Mesothelial cell of epicardium (in vitro differentiated cells): Measurements from ENCODE around the gene AREL1. TPM values are rescaled to one million over a fixed set of nuclear protein-coding genes. Genes with fewer than 3 reads are reported as not detected.

Experiments used
- DNase-seq, 2 experiments: peaks; one replicate each; pipeline ENCODE4 v3.0.0; 2021; ENCODE audit warnings: low spot score in 2 of 2; ENCODE audit not compliant: unreplicated experiment in 2 of 2
- H3K27ac Mint-ChIP-seq: 2 replicates; pipeline ENCODE4 v1.8.0; 2021; ENCODE audit warnings: mixed read lengths
- H3K27me3 Mint-ChIP-seq: 2 replicates; pipeline ENCODE4 v1.8.0; 2021; ENCODE audit warnings: low read depth, mixed read lengths
- H3K36me3 Mint-ChIP-seq: 2 replicates; pipeline ENCODE4 v1.8.0; 2021; ENCODE audit warnings: mixed read lengths
- H3K4me1 Mint-ChIP-seq: 2 replicates; pipeline ENCODE4 v1.8.0; 2021; ENCODE audit warnings: mixed read lengths
- H3K4me3 Mint-ChIP-seq: 2 replicates; pipeline ENCODE4 v1.8.0; 2021; ENCODE audit warnings: mild to moderate bottlenecking, moderate library complexity, mixed read lengths
- H3K9me3 Mint-ChIP-seq: 2 replicates; pipeline ENCODE4 v1.8.0; 2021; ENCODE audit warnings: mixed read lengths
- total RNA-seq: library from RNA; stranded (reverse); gene quantifications from 3 replicates; pipeline ENCODE4 v1.2.1, GENCODE V29; 2021
- TF ChIP-seq, protein P1 (sequence below): fragments of 200-600 bp; sonication (generic); IDR thresholded peaks from one replicate; pipeline ENCODE4 v1.5.0; 2021; ENCODE audit warnings: antibody characterized with exemption; ENCODE audit not compliant: unreplicated experiment

The AREL1 gene
- total RNA-seq, 1 donor from 2014 or later, result 55.5 TPM

DNA sequence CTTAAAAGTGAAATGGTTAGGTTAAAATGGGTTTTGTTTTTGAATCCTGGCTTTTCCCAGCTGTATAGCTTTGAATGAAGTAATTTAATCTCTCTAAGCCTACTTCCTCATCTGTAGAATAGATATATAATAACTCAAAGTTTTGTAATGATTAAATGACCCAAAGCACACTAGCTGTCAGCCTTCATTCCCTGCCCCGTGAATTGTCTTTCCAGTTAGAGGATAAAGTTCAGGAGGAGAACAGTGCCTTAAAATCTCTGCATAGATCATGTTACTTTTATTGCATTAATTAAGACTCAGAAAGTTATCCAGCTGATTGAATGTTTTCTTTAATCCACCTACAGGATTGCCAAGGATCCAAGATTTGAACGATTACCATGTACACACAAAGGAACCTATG lies 19.5 kb upstream of the AREL1 start:
- no peak overlapping the region for H3K27ac Mint-ChIP-seq
- H3K9me3 Mint-ChIP-seq, result peaks cover 3% of the 10 kb centered on the region
- H3K27me3 Mint-ChIP-seq, result no peaks in the 10 kb centered on the region
- no peak overlapping the region for H3K4me3 Mint-ChIP-seq
- TF ChIP-seq, protein P1, sequence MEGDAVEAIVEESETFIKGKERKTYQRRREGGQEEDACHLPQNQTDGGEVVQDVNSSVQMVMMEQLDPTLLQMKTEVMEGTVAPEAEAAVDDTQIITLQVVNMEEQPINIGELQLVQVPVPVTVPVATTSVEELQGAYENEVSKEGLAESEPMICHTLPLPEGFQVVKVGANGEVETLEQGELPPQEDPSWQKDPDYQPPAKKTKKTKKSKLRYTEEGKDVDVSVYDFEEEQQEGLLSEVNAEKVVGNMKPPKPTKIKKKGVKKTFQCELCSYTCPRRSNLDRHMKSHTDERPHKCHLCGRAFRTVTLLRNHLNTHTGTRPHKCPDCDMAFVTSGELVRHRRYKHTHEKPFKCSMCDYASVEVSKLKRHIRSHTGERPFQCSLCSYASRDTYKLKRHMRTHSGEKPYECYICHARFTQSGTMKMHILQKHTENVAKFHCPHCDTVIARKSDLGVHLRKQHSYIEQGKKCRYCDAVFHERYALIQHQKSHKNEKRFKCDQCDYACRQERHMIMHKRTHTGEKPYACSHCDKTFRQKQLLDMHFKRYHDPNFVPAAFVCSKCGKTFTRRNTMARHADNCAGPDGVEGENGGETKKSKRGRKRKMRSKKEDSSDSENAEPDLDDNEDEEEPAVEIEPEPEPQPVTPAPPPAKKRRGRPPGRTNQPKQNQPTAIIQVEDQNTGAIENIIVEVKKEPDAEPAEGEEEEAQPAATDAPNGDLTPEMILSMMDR, result no peak
- H3K36me3 Mint-ChIP-seq, result peaks cover 15% of the 10 kb centered on the region
- DNase-seq, result no peak
- H3K4me1 Mint-ChIP-seq, result no peaks in the 10 kb centered on the region

DNA sequence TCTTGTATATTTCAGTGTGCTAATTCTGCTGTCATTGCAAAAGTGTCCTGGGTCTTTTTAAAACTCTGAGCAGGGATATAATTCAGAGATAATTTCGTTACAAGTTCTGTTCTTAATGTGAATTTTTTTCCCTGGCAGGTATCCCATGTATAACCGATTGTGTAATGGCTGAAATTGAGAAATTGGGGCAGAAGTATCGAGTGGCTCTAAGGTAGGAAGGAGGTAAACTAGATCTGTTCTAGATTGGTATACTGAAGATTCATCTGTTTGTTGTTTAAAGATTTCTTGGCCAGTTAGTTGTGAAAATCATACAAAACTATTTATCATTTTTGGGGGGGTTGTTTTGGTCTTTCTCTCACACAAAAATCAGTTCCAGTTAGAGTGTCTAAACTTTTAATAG lies 10.3 kb upstream of the AREL1 start:
- no peaks in the 10 kb centered on the region for H3K4me1 Mint-ChIP-seq
- H3K36me3 Mint-ChIP-seq, result peaks cover 21% of the 10 kb centered on the region
- no peaks in the 10 kb centered on the region for H3K27me3 Mint-ChIP-seq
- DNase-seq, result no peak
- no peak overlapping the region for H3K4me3 Mint-ChIP-seq
- no peaks in the 10 kb centered on the region for H3K9me3 Mint-ChIP-seq
- TF ChIP-seq, protein P1, result no peak
- no peak overlapping the region for H3K27ac Mint-ChIP-seq

DNA sequence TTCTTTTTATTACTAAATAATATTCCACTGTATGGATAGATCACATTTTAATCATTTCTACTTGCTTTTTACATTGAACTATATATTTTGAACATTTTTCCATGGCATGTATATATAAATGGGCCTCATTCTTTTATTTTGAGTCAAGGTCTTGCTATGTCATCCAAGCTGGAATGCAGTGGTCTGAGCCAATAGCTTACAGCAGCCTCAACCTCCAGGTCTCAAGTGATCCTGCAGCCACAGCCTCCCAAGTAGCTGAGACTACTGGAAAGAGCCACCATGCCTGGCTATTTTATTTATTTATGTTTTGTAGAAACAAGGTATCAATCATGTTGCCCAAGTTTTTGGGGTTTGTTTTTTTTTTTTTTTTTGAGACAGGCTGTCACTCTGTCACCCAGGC lies 7.6 kb upstream of the AREL1 start:
- DNase-seq, result no peak
- H3K4me1 Mint-ChIP-seq, result no peaks in the 10 kb centered on the region
- H3K27me3 Mint-ChIP-seq, result no peaks in the 10 kb centered on the region
- H3K9me3 Mint-ChIP-seq, result no peaks in the 10 kb centered on the region
- TF ChIP-seq, protein P1, result no peak
- H3K4me3 Mint-ChIP-seq, result no peak overlapping the region
- peaks cover 23% of the 10 kb centered on the region for H3K36me3 Mint-ChIP-seq
- no peak overlapping the region for H3K27ac Mint-ChIP-seq

DNA sequence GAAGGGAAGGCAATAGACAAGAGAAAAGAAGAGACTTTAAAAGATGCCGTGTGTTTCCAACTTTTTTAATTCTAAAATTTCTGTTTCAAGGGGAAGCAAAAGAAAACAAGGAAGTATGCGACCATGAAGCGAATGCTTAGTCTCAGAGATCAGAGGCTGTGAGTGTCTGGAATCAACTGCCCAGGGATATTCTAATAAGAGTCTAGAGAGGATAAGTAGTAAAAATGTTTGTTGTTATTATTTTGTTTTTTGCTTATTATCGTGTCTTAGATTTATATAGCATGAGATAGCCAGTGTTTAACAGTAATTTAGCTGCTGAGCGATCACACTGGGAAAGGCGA lies 485 bp upstream of the AREL1 start:
- Mint-ChIP-seq H3K4me3 (peak overlapping the region; percentile 96), H3K27ac (peak overlapping the region; percentile 98), H3K9me3 (no peaks in the 10 kb centered on the region), H3K4me1 (peaks cover 27% of the 10 kb centered on the region), H3K36me3 (peaks cover 11% of the 10 kb centered on the region), H3K27me3 (no peaks in the 10 kb centered on the region)
- TF ChIP-seq, protein P1, result no peak
- DNase-seq, result no peak

DNA sequence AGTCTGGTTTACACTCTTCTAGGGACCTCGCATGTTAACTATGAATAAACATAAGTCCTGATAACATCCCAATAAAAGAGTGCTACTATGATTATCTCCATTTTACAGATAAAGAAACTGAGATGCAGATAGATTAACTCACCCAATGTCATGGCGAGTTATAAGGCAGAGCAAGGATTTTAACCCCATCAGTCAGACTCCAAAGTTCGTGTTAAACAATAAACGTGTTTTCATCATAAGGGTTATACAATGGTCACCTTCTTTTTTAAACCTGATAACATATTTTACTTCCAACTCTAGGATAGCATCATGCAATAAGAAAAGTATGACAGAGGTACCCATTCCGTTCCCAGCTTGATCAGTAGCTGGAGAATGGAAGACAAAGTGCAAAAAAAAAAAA lies 1.2 kb downstream of the AREL1 start:
- Mint-ChIP-seq H3K36me3 (peaks cover 9% of the 10 kb centered on the region), H3K27me3 (no peaks in the 10 kb centered on the region), H3K9me3 (no peaks in the 10 kb centered on the region), H3K27ac (no peak overlapping the region), H3K4me3 (peak overlapping the region; percentile 96), H3K4me1 (peaks cover 27% of the 10 kb centered on the region)
- DNase-seq, result no peak
- TF ChIP-seq, protein P1, result no peak

DNA sequence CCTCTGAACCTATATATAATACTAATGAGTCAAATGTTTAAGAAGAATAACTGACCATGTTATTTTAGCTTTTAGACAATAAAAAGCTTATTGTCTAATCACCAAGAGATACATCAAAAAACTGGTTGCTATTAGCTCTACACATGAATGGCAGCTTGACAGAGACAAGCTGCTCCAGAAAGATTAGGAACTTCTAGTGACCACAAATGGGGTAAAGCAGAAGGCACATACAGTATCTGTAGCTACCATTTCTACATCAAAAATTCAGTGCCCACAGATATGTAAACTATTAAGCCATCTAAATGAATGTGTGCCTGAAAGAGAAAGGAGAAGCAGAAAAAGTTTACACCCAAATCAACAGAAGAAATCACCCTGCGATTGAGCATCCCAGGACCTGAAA lies 2.4 kb downstream of the AREL1 start:
- Mint-ChIP-seq H3K36me3 (peaks cover 2% of the 10 kb centered on the region), H3K4me3 (peak overlapping the region; percentile 37), H3K9me3 (no peaks in the 10 kb centered on the region), H3K27me3 (no peaks in the 10 kb centered on the region), H3K4me1 (peaks cover 27% of the 10 kb centered on the region), H3K27ac (no peak overlapping the region)
- TF ChIP-seq, protein P1, result no peak
- DNase-seq, result no peak
